HepG2 (cell line): ENCODE results near the gene HS3ST3B1. TPM values are rescaled to one million over a fixed set of nuclear protein-coding genes. Genes with fewer than 3 reads are reported as not detected.

Source experiments
- BHLHE40 ChIP-seq: IDR thresholded peaks from 2 replicates; pipeline ENCODE4 v1.6.1; 2011; ENCODE audit warnings: low read length, improper control_type of control experiment
- BORCS8-MEF2B ChIP-seq: sonication (generic); formaldehyde crosslinking; IDR thresholded peaks from 2 replicates; pipeline ENCODE4 v1.8.0; 2022; ENCODE audit warnings: mild to moderate bottlenecking, missing genetic modification reagents
- GZF1 ChIP-seq: sonication (generic); formaldehyde crosslinking; IDR thresholded peaks from 2 replicates; pipeline ENCODE4 v1.5.1; 2020; ENCODE audit warnings: mild to moderate bottlenecking, missing genetic modification reagents
- HMG20A ChIP-seq: IDR thresholded peaks from 2 replicates; pipeline ENCODE4 v1.6.1; 2016; ENCODE audit warnings: borderline replicate concordance
- IRF2 ChIP-seq: IDR thresholded peaks from 2 replicates; pipeline ENCODE4 v1.6.1; 2018; ENCODE audit warnings: missing genetic modification reagents, missing compliant biosample characterization
- NKX3-1 ChIP-seq: sonication (generic); formaldehyde crosslinking; IDR thresholded peaks from 2 replicates; pipeline ENCODE4 v1.5.0; 2020; ENCODE audit warnings: missing genetic modification reagents
- PAF1 ChIP-seq: IDR thresholded peaks from 2 replicates; pipeline ENCODE4 v1.6.1; 2016; ENCODE audit warnings: missing genetic modification reagents, missing compliant biosample characterization
- PLSCR1 ChIP-seq: sonication (generic); formaldehyde crosslinking; IDR thresholded peaks from 2 replicates; pipeline ENCODE4 v1.5.0; 2020; ENCODE audit warnings: missing genetic modification reagents, mild to moderate bottlenecking, borderline replicate concordance
- POLR2A ChIP-seq, 2 experiments: IDR thresholded peaks; 2 replicates each; pipeline ENCODE4 v1.6.1; 2011; ENCODE audit warnings: low read depth in 2 of 2, low read length in 2 of 2, mild to moderate bottlenecking in 1 of 2, moderate library complexity in 1 of 2; ENCODE audit not compliant: insufficient read depth in 1 of 2
- REL ChIP-seq: sonication (generic); formaldehyde crosslinking; conservative IDR thresholded peaks from 2 replicates; pipeline ENCODE4 v1.8.0; 2022; ENCODE audit warnings: mild to moderate bottlenecking, missing genetic modification reagents, moderate library complexity
- SALL2 ChIP-seq: sonication (generic); formaldehyde crosslinking; IDR thresholded peaks from 2 replicates; pipeline ENCODE4 v1.8.1; 2023; ENCODE audit warnings: mild to moderate bottlenecking, missing genetic modification reagents, inconsistent platforms
- TERF1 ChIP-seq: sonication (generic); formaldehyde crosslinking; IDR thresholded peaks from 2 replicates; pipeline ENCODE4 v1.8.0; 2022; ENCODE audit warnings: mild to moderate bottlenecking, missing genetic modification reagents, moderate library complexity
- ZBTB34 ChIP-seq: sonication (generic); formaldehyde crosslinking; IDR thresholded peaks from 2 replicates; pipeline ENCODE4 v1.8.0; 2022; ENCODE audit warnings: mild to moderate bottlenecking, missing genetic modification reagents
- ZBTB42 ChIP-seq: sonication (generic); formaldehyde crosslinking; IDR thresholded peaks from 2 replicates; pipeline ENCODE4 v1.5.0; 2020; ENCODE audit warnings: mild to moderate bottlenecking, missing genetic modification reagents
- ZFP41 ChIP-seq: sonication (generic); formaldehyde crosslinking; IDR thresholded peaks from 2 replicates; pipeline ENCODE4 v1.4.0; 2020; ENCODE audit warnings: mild to moderate bottlenecking, missing genetic modification reagents, borderline replicate concordance
- ZFYVE20 ChIP-seq: sonication (generic); formaldehyde crosslinking; IDR thresholded peaks from 2 replicates; pipeline ENCODE4 v1.8.0; 2023; ENCODE audit warnings: low read depth, mild to moderate bottlenecking, moderate library complexity, missing genetic modification reagents, borderline replicate concordance
- ZNF567 ChIP-seq: sonication (generic); formaldehyde crosslinking; IDR thresholded peaks from 2 replicates; pipeline ENCODE4 v1.8.1; 2023; ENCODE audit warnings: mild to moderate bottlenecking, missing genetic modification reagents, borderline replicate concordance
- ZNF644 ChIP-seq: IDR thresholded peaks from 2 replicates; pipeline ENCODE4 v1.6.1; 2016; ENCODE audit warnings: low read depth
- polyA plus RNA-seq, 8 experiments: library from polyadenylated mRNA; depleted of rRNA in 3 of 8; stranded (reverse) in 7 of 8; unstranded in 1 of 8; fragments of >200 nt; fragmentation: Illumina TruSeq in 4 of 8; extraction: Trizol in 4 of 8; gene quantifications; 2 replicates each; pipeline versions ENCODE4 v1.2.1 to v1.2.3, GENCODE V29; 2011 to 2016; ENCODE audit warnings: low read depth in 4 of 8, missing spikeins in 1 of 8, mixed read lengths in 1 of 8; ENCODE audit not compliant: insufficient read depth in 1 of 8
- total RNA-seq, 5 experiments: library from RNA; depleted of rRNA; stranded (reverse); fragments of >200 nt; fragmentation: Illumina TruSeq; extraction: Trizol; gene quantifications; 2 replicates each; pipeline ENCODE4 v1.2.3, GENCODE V29; 2016; ENCODE audit warnings: low read depth in 1 of 5
- TF ChIP-seq, protein P1 (sequence below): sonication (generic); formaldehyde crosslinking; IDR thresholded peaks from 2 replicates; pipeline ENCODE4 v1.4.0; 2020; ENCODE audit warnings: missing genetic modification reagents

The HS3ST3B1 gene
- total and polyA plus RNA-seq, 2 of the 13 experiments (the other 11 are each of a cell fraction or from before 2014, with no cell fraction given): 15.7 to 39.5 TPM

- TF ChIP-seq HMG20A (CRISPR knock-in tag) (0 out of 2 replicates have a peak, but pooled peaks have one; percentile 12), ZNF567 (no peak), PAF1 (CRISPR knock-in tag) (0 out of 2 replicates have a peak, but pooled peaks have one; percentile 29), BHLHE40 (peak; percentile 74), TERF1 (CRISPR knock-in tag) (no peak), ZBTB34 (no peak), ZNF644 (no peak), IRF2 (CRISPR knock-in tag) (peak; percentile 65; the same call in 1 of the 2 replicates), ZFP41 (no peak; the same call in 1 of the 2 replicates), POLR2A (IDR thresholded peaks at IDR 0.05; ENCODE audit: insufficient read depth in 1 of 2, low read depth in 2 of 2, low read length in 2 of 2) (peak; percentile 64 to 71), PLSCR1 (CRISPR knock-in tag) (no peak), ZBTB42 (CRISPR knock-in tag) (peak; percentile 64; the same call in 1 of the 2 replicates), NKX3-1 (CRISPR knock-in tag) (no peak), REL (no peak), SALL2 (CRISPR knock-in tag) (peak; percentile 82), GZF1 (0 out of 2 replicates have a peak, but pooled peaks have one; percentile 23), BORCS8-MEF2B (CRISPR knock-in tag) (no peak; the same call in 1 of the 2 replicates), ZFYVE20 (CRISPR knock-in tag) (no peak)
- TF ChIP-seq, protein P1, sequence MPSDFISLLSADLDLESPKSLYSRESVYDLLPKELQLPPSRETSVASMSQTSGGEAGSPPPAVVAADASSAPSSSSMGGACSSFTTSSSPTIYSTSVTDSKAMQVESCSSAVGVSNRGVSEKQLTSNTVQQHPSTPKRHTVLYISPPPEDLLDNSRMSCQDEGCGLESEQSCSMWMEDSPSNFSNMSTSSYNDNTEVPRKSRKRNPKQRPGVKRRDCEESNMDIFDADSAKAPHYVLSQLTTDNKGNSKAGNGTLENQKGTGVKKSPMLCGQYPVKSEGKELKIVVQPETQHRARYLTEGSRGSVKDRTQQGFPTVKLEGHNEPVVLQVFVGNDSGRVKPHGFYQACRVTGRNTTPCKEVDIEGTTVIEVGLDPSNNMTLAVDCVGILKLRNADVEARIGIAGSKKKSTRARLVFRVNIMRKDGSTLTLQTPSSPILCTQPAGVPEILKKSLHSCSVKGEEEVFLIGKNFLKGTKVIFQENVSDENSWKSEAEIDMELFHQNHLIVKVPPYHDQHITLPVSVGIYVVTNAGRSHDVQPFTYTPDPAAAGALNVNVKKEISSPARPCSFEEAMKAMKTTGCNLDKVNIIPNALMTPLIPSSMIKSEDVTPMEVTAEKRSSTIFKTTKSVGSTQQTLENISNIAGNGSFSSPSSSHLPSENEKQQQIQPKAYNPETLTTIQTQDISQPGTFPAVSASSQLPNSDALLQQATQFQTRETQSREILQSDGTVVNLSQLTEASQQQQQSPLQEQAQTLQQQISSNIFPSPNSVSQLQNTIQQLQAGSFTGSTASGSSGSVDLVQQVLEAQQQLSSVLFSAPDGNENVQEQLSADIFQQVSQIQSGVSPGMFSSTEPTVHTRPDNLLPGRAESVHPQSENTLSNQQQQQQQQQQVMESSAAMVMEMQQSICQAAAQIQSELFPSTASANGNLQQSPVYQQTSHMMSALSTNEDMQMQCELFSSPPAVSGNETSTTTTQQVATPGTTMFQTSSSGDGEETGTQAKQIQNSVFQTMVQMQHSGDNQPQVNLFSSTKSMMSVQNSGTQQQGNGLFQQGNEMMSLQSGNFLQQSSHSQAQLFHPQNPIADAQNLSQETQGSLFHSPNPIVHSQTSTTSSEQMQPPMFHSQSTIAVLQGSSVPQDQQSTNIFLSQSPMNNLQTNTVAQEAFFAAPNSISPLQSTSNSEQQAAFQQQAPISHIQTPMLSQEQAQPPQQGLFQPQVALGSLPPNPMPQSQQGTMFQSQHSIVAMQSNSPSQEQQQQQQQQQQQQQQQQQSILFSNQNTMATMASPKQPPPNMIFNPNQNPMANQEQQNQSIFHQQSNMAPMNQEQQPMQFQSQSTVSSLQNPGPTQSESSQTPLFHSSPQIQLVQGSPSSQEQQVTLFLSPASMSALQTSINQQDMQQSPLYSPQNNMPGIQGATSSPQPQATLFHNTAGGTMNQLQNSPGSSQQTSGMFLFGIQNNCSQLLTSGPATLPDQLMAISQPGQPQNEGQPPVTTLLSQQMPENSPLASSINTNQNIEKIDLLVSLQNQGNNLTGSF (CRISPR knock-in tag): no peak
Measured at GRCh38 chr17:14308965-14309879, 8.3 kb downstream of the HS3ST3B1 start (continued).
